ENCODE data around the gene BABAM2. TPM values are rescaled to one million over a fixed set of nuclear protein-coding genes. Genes with fewer than 3 reads are reported as not detected.

BABAM2 gene
- total and polyA plus RNA-seq, 9 of the 15 experiments (the other 6 are each of a cell fraction or from before 2014, with no cell fraction given) = 10.9 to 37.4 (median 25.6) TPM

DNA sequence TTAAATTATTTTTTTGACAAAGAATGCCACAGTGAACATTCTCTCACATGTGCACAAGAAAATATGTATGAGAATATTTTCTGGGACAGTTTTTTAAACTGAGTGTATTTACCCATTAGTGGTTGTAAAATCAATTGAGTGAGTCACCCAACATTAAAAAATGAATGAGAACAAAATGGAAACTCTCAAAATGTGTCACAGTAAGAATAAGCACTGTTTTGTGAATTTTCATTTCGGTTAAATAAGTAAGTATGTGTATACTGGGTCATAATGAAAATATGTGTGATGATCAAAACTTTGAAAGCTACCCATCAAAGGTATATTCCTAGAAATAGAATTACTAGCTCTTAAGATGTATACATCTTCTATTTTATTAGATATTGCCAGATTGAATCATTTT is 11.6 kb downstream of the BABAM2 start:
- Histone ChIP-seq H2AFZ (ENCODE audit: low read depth, low read length) (no peak overlapping the region), H3K36me3 (ENCODE audit: control insufficient read depth, insufficient read depth, low read length) (peaks cover 6% of the 10 kb centered on the region; the same call in 1 of the 3 replicates), H3K4me3 (no peak overlapping the region), H3K27me3 (ENCODE audit: control insufficient read depth in 2 of 2, insufficient read depth in 2 of 2, low read length in 2 of 2) (no peaks in the 10 kb centered on the region), H3K27ac (ENCODE audit: extremely low read depth, low read depth, low read length) (no peak overlapping the region), H3K9ac (ENCODE audit: insufficient read depth in 1 of 2, low read depth in 2 of 2, low read length in 2 of 2) (no peak overlapping the region), H3K9me1 (ENCODE audit: control insufficient read depth, insufficient read depth, low read length) (no peaks in the 10 kb centered on the region), H4K20me1 (replicated peaks; ENCODE audit: control insufficient read depth, insufficient read depth, low read length) (no peaks in the 10 kb centered on the region), H3K4me2 (ENCODE audit: insufficient read depth, low read length) (no peak overlapping the region), H3K79me2 (ENCODE audit: control insufficient read depth, insufficient read depth, low read length) (no peaks in the 10 kb centered on the region; the same call in 2 of the 3 replicates), H3K9me3 (replicated peaks; ENCODE audit: control insufficient read depth, insufficient read depth, low read depth, low read length) (no peaks in the 10 kb centered on the region), H3K4me1 (replicated peaks in 1 of 2; ENCODE audit: control insufficient read depth in 2 of 2, insufficient read depth in 2 of 2, low read length in 2 of 2) (no peaks in the 10 kb centered on the region; a peak in 1 of 5 replicates)
- no peak for TF ChIP-seq ELF4 (CRISPR knock-in tag; IDR thresholded peaks at IDR 0.05)
- no peak for TF ChIP-seq SMAD1 (IDR thresholded peaks at IDR 0.05; ENCODE audit: low read depth, low read length, partially characterized antibody)
- TF ChIP-seq SMARCC2 (IDR thresholded peaks at IDR 0.05; ENCODE audit: low read depth) = no peak
- TF ChIP-seq, protein P1, sequence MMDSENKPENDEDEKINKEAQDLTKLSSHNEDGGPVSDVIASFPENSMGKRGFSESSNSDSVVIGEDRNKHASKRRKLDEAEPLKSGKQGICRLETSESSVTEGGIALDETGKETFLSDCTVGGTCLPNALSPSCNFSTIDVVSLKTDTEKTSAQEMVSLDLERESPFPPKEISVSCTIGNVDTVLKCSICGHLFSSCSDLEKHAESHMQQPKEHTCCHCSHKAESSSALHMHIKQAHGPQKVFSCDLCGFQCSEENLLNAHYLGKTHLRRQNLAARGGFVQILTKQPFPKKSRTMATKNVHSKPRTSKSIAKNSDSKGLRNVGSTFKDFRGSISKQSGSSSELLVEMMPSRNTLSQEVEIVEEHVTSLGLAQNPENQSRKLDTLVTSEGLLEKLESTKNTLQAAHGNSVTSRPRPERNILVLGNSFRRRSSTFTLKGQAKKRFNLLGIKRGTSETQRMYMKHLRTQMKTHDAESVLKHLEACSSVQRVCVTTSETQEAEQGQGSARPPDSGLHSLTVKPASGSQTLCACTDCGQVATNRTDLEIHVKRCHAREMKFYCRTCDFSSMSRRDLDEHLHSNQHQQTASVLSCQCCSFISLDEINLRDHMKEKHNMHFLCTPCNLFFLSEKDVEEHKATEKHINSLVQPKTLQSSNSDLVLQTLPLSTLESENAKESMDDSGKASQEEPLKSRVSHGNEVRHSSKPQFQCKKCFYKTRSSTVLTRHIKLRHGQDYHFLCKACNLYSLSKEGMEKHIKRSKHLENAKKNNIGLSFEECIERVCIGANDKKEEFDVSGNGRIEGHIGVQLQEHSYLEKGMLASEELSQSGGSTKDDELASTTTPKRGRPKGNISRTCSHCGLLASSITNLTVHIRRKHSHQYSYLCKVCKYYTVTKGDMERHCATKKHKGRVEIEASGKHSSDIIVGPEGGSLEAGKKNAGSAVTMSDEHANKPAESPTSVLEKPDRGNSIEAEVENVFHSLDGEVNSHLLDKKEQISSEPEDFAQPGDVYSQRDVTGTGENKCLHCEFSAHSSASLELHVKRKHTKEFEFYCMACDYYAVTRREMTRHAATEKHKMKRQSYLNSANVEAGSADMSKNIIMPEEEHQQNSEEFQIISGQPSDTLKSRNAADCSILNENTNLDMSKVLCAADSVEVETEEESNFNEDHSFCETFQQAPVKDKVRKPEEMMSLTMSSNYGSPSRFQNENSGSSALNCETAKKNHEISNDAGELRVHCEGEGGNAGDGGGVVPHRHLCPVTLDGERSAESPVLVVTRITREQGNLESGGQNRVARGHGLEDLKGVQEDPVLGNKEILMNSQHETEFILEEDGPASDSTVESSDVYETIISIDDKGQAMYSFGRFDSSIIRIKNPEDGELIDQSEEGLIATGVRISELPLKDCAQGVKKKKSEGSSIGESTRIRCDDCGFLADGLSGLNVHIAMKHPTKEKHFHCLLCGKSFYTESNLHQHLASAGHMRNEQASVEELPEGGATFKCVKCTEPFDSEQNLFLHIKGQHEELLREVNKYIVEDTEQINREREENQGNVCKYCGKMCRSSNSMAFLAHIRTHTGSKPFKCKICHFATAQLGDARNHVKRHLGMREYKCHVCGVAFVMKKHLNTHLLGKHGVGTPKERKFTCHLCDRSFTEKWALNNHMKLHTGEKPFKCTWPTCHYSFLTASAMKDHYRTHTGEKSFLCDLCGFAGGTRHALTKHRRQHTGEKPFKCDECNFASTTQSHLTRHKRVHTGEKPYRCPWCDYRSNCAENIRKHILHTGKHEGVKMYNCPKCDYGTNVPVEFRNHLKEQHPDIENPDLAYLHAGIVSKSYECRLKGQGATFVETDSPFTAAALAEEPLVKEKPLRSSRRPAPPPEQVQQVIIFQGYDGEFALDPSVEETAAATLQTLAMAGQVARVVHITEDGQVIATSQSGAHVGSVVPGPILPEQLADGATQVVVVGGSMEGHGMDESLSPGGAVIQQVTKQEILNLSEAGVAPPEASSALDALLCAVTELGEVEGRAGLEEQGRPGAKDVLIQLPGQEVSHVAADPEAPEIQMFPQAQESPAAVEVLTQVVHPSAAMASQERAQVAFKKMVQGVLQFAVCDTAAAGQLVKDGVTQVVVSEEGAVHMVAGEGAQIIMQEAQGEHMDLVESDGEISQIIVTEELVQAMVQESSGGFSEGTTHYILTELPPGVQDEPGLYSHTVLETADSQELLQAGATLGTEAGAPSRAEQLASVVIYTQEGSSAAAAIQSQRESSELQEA (IDR thresholded peaks at IDR 0.05; ENCODE audit: low read depth) = no peak
- TF ChIP-seq SRSF3 (IDR thresholded peaks at IDR 0.05; ENCODE audit: insufficient read depth, low read length) = no peak
- POLR2A ChIA-PET = no interaction called here
- DNase-seq (ENCODE audit: extremely low read depth in 1 of 4, low spot score in 3 of 4) (no peak), ATAC-seq (no peak), FAIRE-seq (no peak)
- intact Hi-C loops (cut with micrococcal nuclease) (no loop called here), in situ Hi-C loops (cut with MboI) (no loop called here)
- no TSS peak for BruUV-seq (replicated peaks)
- CTCF ChIA-PET (ENCODE audit: low intra/inter-chr PET ratio) = no interaction called here
- WGBS (ENCODE audit: insufficient coverage, low coverage, missing lambda C conversion rate) = 31% methylated on average over 1 of the region's 1 CpG
